Activated naive CD4-positive, alpha-beta T cell treated with anti-CD3 and anti-CD28 coated beads, Interleukin-2, amount 50 U/mL, for 16 hours (primary cell): ENCODE results near the gene GPR32.
"Not testable (repeated sequence)": the region's sequence is repeated elsewhere in the genome, so short reads cannot be mapped to it uniquely, and the experiment has no call there.

ENCODE experiments used
- DNase-seq: peaks from one replicate; pipeline ENCODE4 v3.0.0-alpha.2; 2020

GPR32 gene

GRCh38 chr19:50804420-50805272 lies 34.4 kb downstream of the GPR32 start:
- peak; percentile 99 for DNase-seq

- DNase-seq, result no peak
These were observed 38.6 kb downstream of the GPR32 start for GRCh38 chr19:50808856-50809255.

- not testable (repeated sequence) for DNase-seq
These were observed 41.5 kb downstream of the GPR32 start for GRCh38 chr19:50811622-50812238.

GRCh38 chr19:50812474-50812873 lies 42.2 kb downstream of the GPR32 start:
- DNase-seq, result no peak

GRCh38 chr19:50814883-50815282 lies 44.6 kb downstream of the GPR32 start:
- no peak for DNase-seq

- no peak for DNase-seq
These were observed 45.2 kb downstream of the GPR32 start for GRCh38 chr19:50815439-50815838.

GRCh38 chr19:50817941-50818858 lies 47.9 kb downstream of the GPR32 start:
- DNase-seq, result peak; percentile 46

GRCh38 chr19:50818859-50819472 lies 48.7 kb downstream of the GPR32 start:
- no peak for DNase-seq

GRCh38 chr19:50819636-50820035 lies 49.4 kb downstream of the GPR32 start:
- no peak for DNase-seq

GRCh38 chr19:50820086-50820485 lies 49.8 kb downstream of the GPR32 start:
- no peak for DNase-seq

GRCh38 chr19:50820549-50821247 lies 50.4 kb downstream of the GPR32 start:
- no peak for DNase-seq

GRCh38 chr19:50821248-50821612 lies 51.0 kb downstream of the GPR32 start:
- DNase-seq, result no peak
